CD4-positive, alpha-beta T cell (primary cell): Measurements from ENCODE around the gene NFIL3. TPM values are rescaled to one million over a fixed set of nuclear protein-coding genes. Genes with fewer than 3 reads are reported as not detected.

ENCODE experiments used
- ATAC-seq: fragments of 200-7000 bp; cut with Tn5 transposase; one replicate; pipeline ENCODE4 v1.10.0; 2022; ENCODE audit warnings: mild to moderate bottlenecking; ENCODE audit not compliant: poor library complexity
- CTCF ChIA-PET: fragments of 350-600 bp; sonication (Branson Sonifier 250); formaldehyde crosslinking; loops from one replicate; lab custom pipeline; 2021; ENCODE audit warnings: antibody characterized with exemption, inconsistent platforms; lab: Charles Lee
- POLR2A ChIA-PET: fragments of 350-600 bp; sonication (Branson Sonifier 250); formaldehyde crosslinking; loops from one replicate; lab custom pipeline; 2021; ENCODE audit warnings: antibody characterized with exemption, inconsistent platforms; lab: Charles Lee
- DNase-seq, 14 experiments: peaks; one replicate each; pipeline ENCODE4 v3.0.0-alpha.2; 2013 to 2020; ENCODE audit warnings: mixed read lengths in 2 of 14
- H3K27ac ChIP-seq, 2 donors: one replicate each; pipeline versions ENCODE4 v1.5.1 to v1.7.0; 2013; ENCODE audit warnings: low read length in 2 of 2, low read depth in 1 of 2, mild to moderate bottlenecking in 1 of 2
- H3K27me3 ChIP-seq, 2 experiments: 1 replicate in 1 of 2; 2 replicates in 1 of 2; pipeline versions ENCODE4 v1.6.1 to v1.7.0; 2013; ENCODE audit warnings: low read length in 2 of 2, control low read depth in 1 of 2, mild to moderate bottlenecking in 1 of 2, moderate library complexity in 1 of 2; ENCODE audit not compliant: insufficient read depth in 2 of 2, control insufficient read depth in 1 of 2
- H3K36me3 ChIP-seq: one replicate; pipeline ENCODE4 v1.6.1; 2013; ENCODE audit warnings: low read length, control low read depth; ENCODE audit not compliant: insufficient read depth
- H3K4me1 ChIP-seq: one replicate; pipeline ENCODE4 v1.6.1; 2013; ENCODE audit warnings: low read length, control low read depth; ENCODE audit not compliant: insufficient read depth
- H3K4me3 ChIP-seq: one replicate; pipeline ENCODE4 v1.5.1; 2013; ENCODE audit warnings: mild to moderate bottlenecking, low read length, moderate library complexity
- H3K9me3 ChIP-seq, 2 experiments: 1 replicate in 1 of 2; 2 replicates in 1 of 2; pipeline versions ENCODE4 v1.6.1 to v1.7.0; 2013; ENCODE audit warnings: low read length in 2 of 2, mild to moderate bottlenecking in 2 of 2, control low read depth in 1 of 2, moderate library complexity in 1 of 2; ENCODE audit not compliant: control insufficient read depth in 1 of 2, insufficient read depth in 1 of 2
- H3K27ac Mint-ChIP-seq: one replicate; pipeline ENCODE4 v1.8.0; 2020; ENCODE audit warnings: mixed read lengths
- H3K27me3 Mint-ChIP-seq: one replicate; pipeline ENCODE4 v1.8.0; 2021; ENCODE audit warnings: mixed read lengths
- H3K36me3 Mint-ChIP-seq: one replicate; pipeline ENCODE4 v1.8.0; 2021; ENCODE audit warnings: low read depth, mixed read lengths
- H3K4me1 Mint-ChIP-seq: one replicate; pipeline ENCODE4 v1.8.0; 2021; ENCODE audit warnings: low read depth, mixed read lengths
- H3K4me3 Mint-ChIP-seq: one replicate; pipeline ENCODE4 v1.8.0; 2020; ENCODE audit warnings: mild to moderate bottlenecking, mixed read lengths
- H3K9me3 Mint-ChIP-seq: one replicate; pipeline ENCODE4 v1.8.0; 2020; ENCODE audit warnings: mixed read lengths
- intact Hi-C, 2 experiments: fragments of 100-400 bp; cut with DNase I in 1 of 2; cut with micrococcal nuclease in 1 of 2; formaldehyde crosslinking; loops; one replicate each; pipeline versions ENCODE4 v1.15.1 to v1.9.0; 2023 to 2025; cut with DNase I, micrococcal nuclease
- total RNA-seq, 174 experiments: library from RNA in 2 of 174; stranded (reverse) in 2 of 174; gene quantifications; one replicate each; pipeline ENCODE4 v1.2.3 and lab custom pipeline; 2021 to 2026
- TF ChIP-seq, protein P1 (sequence below): fragments of 200-600 bp; IDR thresholded peaks from one replicate; pipeline ENCODE4 v1.8.0; 2022; ENCODE audit warnings: antibody characterized with exemption, mild to moderate bottlenecking

Gene NFIL3
- total RNA-seq, 2 experiments from 2014 or later, result 31.0 to 32.4 TPM

DNA sequence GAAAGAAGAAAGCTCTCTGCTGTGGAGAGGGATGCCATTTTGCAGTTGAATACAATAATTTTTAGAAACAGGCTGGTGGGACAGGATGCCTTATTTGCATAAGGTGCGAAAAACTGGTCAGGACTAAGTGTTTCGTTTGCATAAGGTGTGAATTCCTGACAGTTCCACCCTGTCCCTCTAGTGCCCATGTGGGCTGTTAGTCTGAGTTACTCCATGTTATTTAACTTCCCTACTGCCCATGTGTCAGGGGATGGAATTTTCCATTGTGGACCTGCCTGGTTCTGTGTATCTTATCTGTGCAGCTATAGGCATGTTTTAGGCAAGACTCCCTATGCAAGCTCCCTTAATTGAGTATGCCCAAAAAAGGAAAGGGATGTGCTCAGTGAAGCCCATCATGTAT lies 35.3 kb upstream of the NFIL3 start:
- Mint-ChIP-seq H3K27me3 (peaks cover 35% of the 10 kb centered on the region), H3K4me3 (no peak overlapping the region), H3K9me3 (no peaks in the 10 kb centered on the region), H3K27ac (no peak overlapping the region), H3K4me1 (no peaks in the 10 kb centered on the region), H3K36me3 (no peaks in the 10 kb centered on the region)
- H3K9me3 ChIP-seq, result no peaks in the 10 kb centered on the region
- ATAC-seq, result no peak
- intact Hi-C loops, result no loop called here
- no peaks in the 10 kb centered on the region for H3K36me3 ChIP-seq
- peaks cover 0 to 12% of the 10 kb centered on the region in 2 experiments for H3K27me3 ChIP-seq
- H3K27ac ChIP-seq, result no peak overlapping the region
- DNase-seq, result no peak
- no peaks in the 10 kb centered on the region for H3K4me1 ChIP-seq
- POLR2A ChIA-PET, result no interaction called here
- CTCF ChIA-PET, result interaction anchor here (1.3 kb wide), 1 partner anchor 14 kb away, joined by 3 read pairs; no protein-coding TSS in a partner anchor
- TF ChIP-seq, protein P1, sequence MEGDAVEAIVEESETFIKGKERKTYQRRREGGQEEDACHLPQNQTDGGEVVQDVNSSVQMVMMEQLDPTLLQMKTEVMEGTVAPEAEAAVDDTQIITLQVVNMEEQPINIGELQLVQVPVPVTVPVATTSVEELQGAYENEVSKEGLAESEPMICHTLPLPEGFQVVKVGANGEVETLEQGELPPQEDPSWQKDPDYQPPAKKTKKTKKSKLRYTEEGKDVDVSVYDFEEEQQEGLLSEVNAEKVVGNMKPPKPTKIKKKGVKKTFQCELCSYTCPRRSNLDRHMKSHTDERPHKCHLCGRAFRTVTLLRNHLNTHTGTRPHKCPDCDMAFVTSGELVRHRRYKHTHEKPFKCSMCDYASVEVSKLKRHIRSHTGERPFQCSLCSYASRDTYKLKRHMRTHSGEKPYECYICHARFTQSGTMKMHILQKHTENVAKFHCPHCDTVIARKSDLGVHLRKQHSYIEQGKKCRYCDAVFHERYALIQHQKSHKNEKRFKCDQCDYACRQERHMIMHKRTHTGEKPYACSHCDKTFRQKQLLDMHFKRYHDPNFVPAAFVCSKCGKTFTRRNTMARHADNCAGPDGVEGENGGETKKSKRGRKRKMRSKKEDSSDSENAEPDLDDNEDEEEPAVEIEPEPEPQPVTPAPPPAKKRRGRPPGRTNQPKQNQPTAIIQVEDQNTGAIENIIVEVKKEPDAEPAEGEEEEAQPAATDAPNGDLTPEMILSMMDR, result no peak
- no peak overlapping the region for H3K4me3 ChIP-seq

DNA sequence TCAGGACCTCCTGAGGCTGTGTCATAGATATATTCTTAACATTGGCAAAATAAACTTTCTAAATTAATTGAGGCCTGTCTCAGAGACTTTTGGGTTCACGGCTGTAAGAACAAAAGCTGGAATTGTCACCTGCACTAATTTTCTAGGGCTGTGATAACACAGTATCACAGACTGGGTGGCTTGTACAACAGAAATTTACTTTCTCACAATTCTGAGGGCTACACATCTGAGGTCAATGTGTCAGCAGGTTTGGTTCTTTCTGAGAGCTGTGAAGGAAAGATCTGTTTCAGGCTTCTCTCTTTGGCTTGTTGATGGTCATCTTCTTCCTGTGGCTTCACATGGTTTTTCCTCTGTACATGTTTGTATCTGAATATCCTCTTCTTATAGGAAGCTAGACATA lies 29.2 kb upstream of the NFIL3 start:
- no peaks in the 10 kb centered on the region for H3K4me1 Mint-ChIP-seq
- intact Hi-C loops, result no loop called here
- H3K9me3 Mint-ChIP-seq, result no peaks in the 10 kb centered on the region

DNA sequence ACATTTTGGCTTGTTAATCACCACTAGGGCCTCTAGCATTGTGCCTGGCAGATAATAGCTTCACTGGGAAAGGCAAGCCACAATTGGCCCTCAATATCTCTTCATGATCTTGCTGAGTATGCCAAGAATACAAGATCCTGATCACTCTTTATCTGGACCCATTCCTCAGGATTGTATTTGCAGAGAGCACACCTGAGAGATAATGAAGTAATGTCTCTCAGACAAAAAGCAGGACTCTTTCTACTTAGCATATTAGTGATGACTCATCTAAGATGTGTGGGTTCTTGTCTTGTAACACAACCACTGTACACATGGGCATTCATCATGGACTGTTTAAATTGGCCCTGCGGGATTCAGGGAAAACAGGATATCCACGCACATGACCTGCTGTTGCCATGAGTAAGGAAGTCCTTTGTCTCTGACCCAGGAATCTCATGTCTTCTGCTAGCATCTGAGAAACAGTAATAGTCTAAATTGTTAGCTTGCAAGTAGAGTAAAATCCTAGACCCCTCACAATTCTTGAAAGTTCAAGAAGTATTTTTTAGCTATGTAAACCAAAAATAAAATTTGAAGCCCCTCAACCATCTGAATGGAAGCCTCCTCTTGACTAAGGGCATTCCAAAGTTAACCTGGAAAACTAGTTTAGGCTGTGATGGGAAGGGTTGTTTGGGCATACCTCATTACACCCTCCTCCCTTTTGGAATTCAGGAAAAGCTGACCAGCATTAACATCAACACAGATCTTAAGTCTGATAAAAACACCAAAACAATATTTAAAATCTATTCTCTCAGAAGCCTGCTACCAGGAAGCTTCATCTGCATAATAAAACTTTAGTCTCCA lies 28.0 kb upstream of the NFIL3 start:
- ChIA-PET CTCF (no interaction called here), POLR2A (no interaction called here)
- H3K27ac ChIP-seq, result no peak overlapping the region
- H3K9me3 ChIP-seq, result no peaks in the 10 kb centered on the region
- no peaks in the 10 kb centered on the region for H3K4me1 ChIP-seq
- ATAC-seq (no peak), DNase-seq (no peak)
- Mint-ChIP-seq H3K4me3 (no peak overlapping the region), H3K27ac (no peak overlapping the region), H3K4me1 (no peaks in the 10 kb centered on the region), H3K9me3 (no peaks in the 10 kb centered on the region), H3K36me3 (no peaks in the 10 kb centered on the region), H3K27me3 (peaks cover 40% of the 10 kb centered on the region)
- TF ChIP-seq, protein P1, result no peak
- H3K4me3 ChIP-seq, result no peak overlapping the region
- no peaks in the 10 kb centered on the region for H3K36me3 ChIP-seq
- no peaks in the 10 kb centered on the region for H3K27me3 ChIP-seq
- intact Hi-C loops, result no loop called here

More for the DNA sequence above, 29.2 kb upstream of the NFIL3 start:
- ATAC-seq (no peak), DNase-seq (no peak)
- no peak overlapping the region for H3K27ac ChIP-seq
- ChIA-PET POLR2A (no interaction called here), CTCF (no interaction called here)
- no peaks in the 10 kb centered on the region for H3K36me3 ChIP-seq
- H3K27me3 Mint-ChIP-seq, result peaks cover 36% of the 10 kb centered on the region
- no peaks in the 10 kb centered on the region for H3K27me3 ChIP-seq
- TF ChIP-seq, protein P1, result no peak
- no peaks in the 10 kb centered on the region for H3K36me3 Mint-ChIP-seq
- no peaks in the 10 kb centered on the region for H3K9me3 ChIP-seq
- H3K27ac Mint-ChIP-seq, result no peak overlapping the region
- H3K4me3 ChIP-seq, result no peak overlapping the region
- no peaks in the 10 kb centered on the region for H3K4me1 ChIP-seq
- H3K4me3 Mint-ChIP-seq, result no peak overlapping the region
